H1 (cell line): Measurements from ENCODE around the gene SYDE1. TPM values are rescaled to one million over a fixed set of nuclear protein-coding genes. Genes with fewer than 3 reads are reported as not detected.

Experiments used
- KDM1A ChIP-seq: fragments of 200-600, 300-600 bp; sonication (generic); IDR thresholded peaks from 2 replicates; pipeline ENCODE4 v1.7.1; 2016; ENCODE audit warnings: mild to moderate bottlenecking, low read length, borderline replicate concordance
- RFX5 ChIP-seq: IDR thresholded peaks from 2 replicates; pipeline ENCODE4 v1.6.1; 2011; ENCODE audit warnings: low read depth, low read length, improper control_type of control experiment, borderline replicate concordance
- TAF7 ChIP-seq: optimal IDR thresholded peaks from 2 replicates; pipeline ENCODE3; 2011; ENCODE audit warnings: low read depth, mild to moderate bottlenecking, inconsistent platforms, low read length, moderate library complexity, borderline replicate concordance
- polyA plus RNA-seq, 7 experiments: library from polyadenylated mRNA; depleted of rRNA in 3 of 7; stranded (reverse) in 5 of 7; unstranded in 2 of 7; fragments of >200 nt in 5 of 7; fragments of 200-250 nt in 2 of 7; gene quantifications; 1 replicate in 5 of 7; 2 replicates in 1 of 7; 4 replicates in 1 of 7; pipeline versions ENCODE4 v1.2.1 to v1.2.3, GENCODE V29; 2011 to 2013; ENCODE audit warnings: missing spikeins in 2 of 7, mixed read lengths in 2 of 7
- total RNA-seq: library from RNA; stranded (reverse); fragmentation: NEBNext Ultra II Directional; extraction: Animal tissue kit (Norgen Biotek cat#: 25700); gene quantifications from 2 replicates; pipeline ENCODE4 v1.2.1, GENCODE V29; 2021

Gene SYDE1
- total and polyA plus RNA-seq, 2 of the 8 experiments (the other 6 are each of a cell fraction or from before 2014, with no cell fraction given): 12.0 to 16.8 TPM

DNA sequence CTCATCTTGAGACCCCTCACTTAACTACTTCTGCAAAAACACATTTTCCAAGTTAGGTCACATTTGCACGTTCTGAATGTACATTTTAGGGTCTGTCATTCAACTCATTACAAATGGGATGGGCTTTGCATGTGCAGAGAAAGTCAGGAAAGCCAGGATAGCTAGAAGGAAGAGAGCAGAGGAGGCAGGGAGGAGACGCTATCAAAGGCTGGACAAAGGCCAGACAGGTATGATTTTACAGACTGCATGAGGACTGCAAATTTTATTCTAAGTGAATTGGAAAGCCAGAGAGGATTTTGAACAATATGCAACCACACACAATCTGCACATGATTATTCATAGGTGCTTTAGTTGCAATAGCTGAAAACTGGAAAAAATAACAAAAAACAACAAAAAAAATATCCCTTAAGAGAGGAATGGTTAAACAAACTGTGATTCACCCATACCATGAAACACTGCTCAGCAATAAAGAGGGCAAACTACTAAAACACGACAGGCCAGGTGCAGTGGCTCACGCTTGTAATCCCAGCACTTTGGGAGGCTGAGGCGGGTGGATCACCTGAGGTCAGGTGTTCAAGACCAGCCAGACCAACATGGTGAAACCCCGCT is 21.1 kb downstream of the SYDE1 start (continued):
- no peak for TF ChIP-seq TAF7
- no peak for TF ChIP-seq RFX5
- no peak for TF ChIP-seq KDM1A
